ENCODE measurements around the gene FOXL3. TPM values are rescaled to one million over a fixed set of nuclear protein-coding genes. Genes with fewer than 3 reads are reported as not detected.

The FOXL3 gene
- total and polyA plus RNA-seq, 2 experiments from 2014 or later: not detected

DNA sequence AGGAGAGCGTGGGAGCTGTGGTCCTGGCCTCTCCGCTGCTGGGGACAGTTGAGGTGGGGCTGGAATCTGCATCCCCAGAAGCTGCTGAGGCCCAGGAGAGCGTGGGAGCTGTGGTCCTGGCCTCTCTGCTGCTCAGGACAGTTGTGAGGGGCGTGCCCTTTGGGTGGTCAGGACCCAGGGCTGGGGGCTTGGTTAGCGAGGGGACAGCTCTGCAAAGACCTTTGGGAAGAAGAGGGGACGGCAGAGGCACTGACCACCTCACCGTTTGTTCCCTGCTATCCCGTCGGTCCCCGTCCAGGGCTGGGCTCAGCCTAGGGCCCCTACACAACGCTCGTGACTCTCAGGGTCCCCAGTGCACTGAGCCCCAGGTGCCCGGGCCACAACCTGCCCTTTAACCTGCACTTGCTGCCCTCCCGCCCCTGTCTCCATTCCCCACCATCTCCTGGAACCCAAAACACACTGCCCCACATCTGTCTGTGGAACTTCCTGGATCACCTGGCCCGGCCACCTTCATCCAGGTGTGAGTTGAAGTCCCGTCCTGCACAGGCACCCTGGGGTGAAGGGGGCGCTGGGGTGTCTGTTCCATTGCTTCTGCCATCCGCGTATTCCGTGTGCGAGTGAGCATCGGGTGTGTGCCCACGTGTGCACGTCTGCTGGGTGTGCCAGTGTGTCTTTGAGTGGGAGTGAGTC is 14.1 kb downstream of the FOXL3 start:
- no peak overlapping the region for H3K4me3 ChIP-seq
- Mint-ChIP-seq H3K4me1 (no peaks in the 10 kb centered on the region), H3K36me3 (ENCODE audit: low read depth) (peaks cover 21% of the 10 kb centered on the region), H3K27ac (no peak overlapping the region), H3K4me3 (no peak overlapping the region), H3K27me3 (ENCODE audit: insufficient read depth, low read depth, poor library complexity) (peaks cover 4% of the 10 kb centered on the region), H3K9me3 (peaks cover 62% of the 10 kb centered on the region)
- ATAC-seq (no peak), DNase-seq (ENCODE audit: low spot score) (no peak)
- H3K4me2 ChIP-seq: no peak overlapping the region
- H2AFZ ChIP-seq: no peak overlapping the region
- no peak for TF ChIP-seq POLR2AphosphoS5 (IDR thresholded peaks at IDR 0.05; ENCODE audit: low read depth)
- TF ChIP-seq ZNF331 (CRISPR knock-in tag; IDR thresholded peaks at IDR 0.05; ENCODE audit: low read depth): no peak
- TF ChIP-seq CREB1 (CRISPR knock-in tag; IDR thresholded peaks at IDR 0.05; ENCODE audit: low read depth): no peak
- no peak for TF ChIP-seq EZH2 (IDR thresholded peaks at IDR 0.05; ENCODE audit: low read depth, unreplicated experiment)
- TF ChIP-seq, protein P1, sequence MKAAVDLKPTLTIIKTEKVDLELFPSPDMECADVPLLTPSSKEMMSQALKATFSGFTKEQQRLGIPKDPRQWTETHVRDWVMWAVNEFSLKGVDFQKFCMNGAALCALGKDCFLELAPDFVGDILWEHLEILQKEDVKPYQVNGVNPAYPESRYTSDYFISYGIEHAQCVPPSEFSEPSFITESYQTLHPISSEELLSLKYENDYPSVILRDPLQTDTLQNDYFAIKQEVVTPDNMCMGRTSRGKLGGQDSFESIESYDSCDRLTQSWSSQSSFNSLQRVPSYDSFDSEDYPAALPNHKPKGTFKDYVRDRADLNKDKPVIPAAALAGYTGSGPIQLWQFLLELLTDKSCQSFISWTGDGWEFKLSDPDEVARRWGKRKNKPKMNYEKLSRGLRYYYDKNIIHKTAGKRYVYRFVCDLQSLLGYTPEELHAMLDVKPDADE (IDR thresholded peaks at IDR 0.05): no peak
- TF ChIP-seq, protein P2, sequence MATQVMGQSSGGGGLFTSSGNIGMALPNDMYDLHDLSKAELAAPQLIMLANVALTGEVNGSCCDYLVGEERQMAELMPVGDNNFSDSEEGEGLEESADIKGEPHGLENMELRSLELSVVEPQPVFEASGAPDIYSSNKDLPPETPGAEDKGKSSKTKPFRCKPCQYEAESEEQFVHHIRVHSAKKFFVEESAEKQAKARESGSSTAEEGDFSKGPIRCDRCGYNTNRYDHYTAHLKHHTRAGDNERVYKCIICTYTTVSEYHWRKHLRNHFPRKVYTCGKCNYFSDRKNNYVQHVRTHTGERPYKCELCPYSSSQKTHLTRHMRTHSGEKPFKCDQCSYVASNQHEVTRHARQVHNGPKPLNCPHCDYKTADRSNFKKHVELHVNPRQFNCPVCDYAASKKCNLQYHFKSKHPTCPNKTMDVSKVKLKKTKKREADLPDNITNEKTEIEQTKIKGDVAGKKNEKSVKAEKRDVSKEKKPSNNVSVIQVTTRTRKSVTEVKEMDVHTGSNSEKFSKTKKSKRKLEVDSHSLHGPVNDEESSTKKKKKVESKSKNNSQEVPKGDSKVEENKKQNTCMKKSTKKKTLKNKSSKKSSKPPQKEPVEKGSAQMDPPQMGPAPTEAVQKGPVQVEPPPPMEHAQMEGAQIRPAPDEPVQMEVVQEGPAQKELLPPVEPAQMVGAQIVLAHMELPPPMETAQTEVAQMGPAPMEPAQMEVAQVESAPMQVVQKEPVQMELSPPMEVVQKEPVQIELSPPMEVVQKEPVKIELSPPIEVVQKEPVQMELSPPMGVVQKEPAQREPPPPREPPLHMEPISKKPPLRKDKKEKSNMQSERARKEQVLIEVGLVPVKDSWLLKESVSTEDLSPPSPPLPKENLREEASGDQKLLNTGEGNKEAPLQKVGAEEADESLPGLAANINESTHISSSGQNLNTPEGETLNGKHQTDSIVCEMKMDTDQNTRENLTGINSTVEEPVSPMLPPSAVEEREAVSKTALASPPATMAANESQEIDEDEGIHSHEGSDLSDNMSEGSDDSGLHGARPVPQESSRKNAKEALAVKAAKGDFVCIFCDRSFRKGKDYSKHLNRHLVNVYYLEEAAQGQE (IDR thresholded peaks at IDR 0.05; ENCODE audit: unreplicated experiment): no peak
- no peak for TF ChIP-seq EZH2phosphoT487 (IDR thresholded peaks at IDR 0.05; ENCODE audit: unreplicated experiment)
- no peak for TF ChIP-seq NANOG (IDR thresholded peaks at IDR 0.05; ENCODE audit: borderline replicate concordance)
- TF ChIP-seq, protein P3, sequence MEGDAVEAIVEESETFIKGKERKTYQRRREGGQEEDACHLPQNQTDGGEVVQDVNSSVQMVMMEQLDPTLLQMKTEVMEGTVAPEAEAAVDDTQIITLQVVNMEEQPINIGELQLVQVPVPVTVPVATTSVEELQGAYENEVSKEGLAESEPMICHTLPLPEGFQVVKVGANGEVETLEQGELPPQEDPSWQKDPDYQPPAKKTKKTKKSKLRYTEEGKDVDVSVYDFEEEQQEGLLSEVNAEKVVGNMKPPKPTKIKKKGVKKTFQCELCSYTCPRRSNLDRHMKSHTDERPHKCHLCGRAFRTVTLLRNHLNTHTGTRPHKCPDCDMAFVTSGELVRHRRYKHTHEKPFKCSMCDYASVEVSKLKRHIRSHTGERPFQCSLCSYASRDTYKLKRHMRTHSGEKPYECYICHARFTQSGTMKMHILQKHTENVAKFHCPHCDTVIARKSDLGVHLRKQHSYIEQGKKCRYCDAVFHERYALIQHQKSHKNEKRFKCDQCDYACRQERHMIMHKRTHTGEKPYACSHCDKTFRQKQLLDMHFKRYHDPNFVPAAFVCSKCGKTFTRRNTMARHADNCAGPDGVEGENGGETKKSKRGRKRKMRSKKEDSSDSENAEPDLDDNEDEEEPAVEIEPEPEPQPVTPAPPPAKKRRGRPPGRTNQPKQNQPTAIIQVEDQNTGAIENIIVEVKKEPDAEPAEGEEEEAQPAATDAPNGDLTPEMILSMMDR (conservative IDR thresholded peaks at IDR 0.05; ENCODE audit: low read depth in 2 of 2): no peak
- no peak for TF ChIP-seq JUNB (IDR thresholded peaks at IDR 0.05; ENCODE audit: unreplicated experiment)
- H3F3A ChIP-seq (replicated peaks; ENCODE audit: low read depth): 0 out of 2 replicates have a peak, but pooled peaks cover 6% of the 10 kb centered on the region
- H4K20me1 ChIP-seq (replicated peaks; ENCODE audit: insufficient read depth): no peaks in the 10 kb centered on the region
- no peak overlapping the region for H3K27ac ChIP-seq (ENCODE audit: low read depth)
- no peaks in the 10 kb centered on the region for H3K4me1 ChIP-seq (ENCODE audit: insufficient read depth)
- H3K36me3 ChIP-seq (ENCODE audit: insufficient read depth): no peaks in the 10 kb centered on the region
- no peaks in the 10 kb centered on the region for H3K79me2 ChIP-seq (replicated peaks; ENCODE audit: insufficient read depth)
- no peaks in the 10 kb centered on the region for H3K9me2 ChIP-seq (ENCODE audit: insufficient read depth)
- H3K27me3 ChIP-seq (ENCODE audit: insufficient read depth): no peaks in the 10 kb centered on the region

Measured in GM23338 (cell line).